OCI-LY7 (cell line): ENCODE measurements around the gene CLSTN2.

Experiments
- CTCF ChIP-seq: fragments of 200-600 bp; sonication (generic); conservative IDR thresholded peaks from 2 replicates; pipeline ENCODE4 v1.5.1; 2014; ENCODE audit warnings: mild to moderate bottlenecking, antibody characterized with exemption, low read length, moderate library complexity, mixed read lengths
- EZH2phosphoT487 ChIP-seq: fragments of 200-600 bp; sonication (generic); IDR thresholded peaks from 2 replicates; pipeline ENCODE4 v1.6.1; 2018; ENCODE audit warnings: low read depth, borderline replicate concordance, mild to moderate bottlenecking, mixed run types, antibody characterized with exemption, low read length, moderate library complexity, mixed read lengths

GRCh38 chr3:140494970-140495369, 560.0 kb downstream of the CLSTN2 start:
- no peak for TF ChIP-seq CTCF
- TF ChIP-seq EZH2phosphoT487, result no peak
